ENCODE results near the gene CUL7.

CUL7 gene

DNA sequence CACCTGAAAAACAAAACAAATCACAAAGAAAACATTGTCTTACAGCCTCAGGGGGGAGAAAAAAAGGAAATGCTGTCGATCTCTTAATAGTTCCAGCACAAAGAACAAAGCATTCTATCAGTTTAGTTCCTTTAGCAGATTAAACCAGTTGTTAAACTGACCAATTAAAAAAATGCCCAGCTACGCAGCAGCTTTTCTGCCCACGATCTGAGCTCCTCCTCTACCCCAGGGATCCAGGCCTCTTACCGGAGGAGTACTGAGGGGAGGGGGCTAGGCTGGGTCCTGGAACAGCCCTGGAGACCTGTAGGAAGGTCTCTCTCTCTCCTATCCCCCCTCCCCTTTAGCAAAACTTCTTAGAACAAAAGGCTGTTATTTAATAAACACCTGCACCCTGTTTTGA, 35.8 kb upstream of the CUL7 start:
- no peak for TF ChIP-seq EZH2 (IDR thresholded peaks at IDR 0.05; ENCODE audit: borderline replicate concordance, low read depth, low read length, severe bottlenecking)
- TF ChIP-seq, protein P1, sequence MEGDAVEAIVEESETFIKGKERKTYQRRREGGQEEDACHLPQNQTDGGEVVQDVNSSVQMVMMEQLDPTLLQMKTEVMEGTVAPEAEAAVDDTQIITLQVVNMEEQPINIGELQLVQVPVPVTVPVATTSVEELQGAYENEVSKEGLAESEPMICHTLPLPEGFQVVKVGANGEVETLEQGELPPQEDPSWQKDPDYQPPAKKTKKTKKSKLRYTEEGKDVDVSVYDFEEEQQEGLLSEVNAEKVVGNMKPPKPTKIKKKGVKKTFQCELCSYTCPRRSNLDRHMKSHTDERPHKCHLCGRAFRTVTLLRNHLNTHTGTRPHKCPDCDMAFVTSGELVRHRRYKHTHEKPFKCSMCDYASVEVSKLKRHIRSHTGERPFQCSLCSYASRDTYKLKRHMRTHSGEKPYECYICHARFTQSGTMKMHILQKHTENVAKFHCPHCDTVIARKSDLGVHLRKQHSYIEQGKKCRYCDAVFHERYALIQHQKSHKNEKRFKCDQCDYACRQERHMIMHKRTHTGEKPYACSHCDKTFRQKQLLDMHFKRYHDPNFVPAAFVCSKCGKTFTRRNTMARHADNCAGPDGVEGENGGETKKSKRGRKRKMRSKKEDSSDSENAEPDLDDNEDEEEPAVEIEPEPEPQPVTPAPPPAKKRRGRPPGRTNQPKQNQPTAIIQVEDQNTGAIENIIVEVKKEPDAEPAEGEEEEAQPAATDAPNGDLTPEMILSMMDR (IDR thresholded peaks at IDR 0.05; ENCODE audit: borderline replicate concordance, extremely low read depth, low read length, poor library complexity, severe bottlenecking), result no peak
- Histone ChIP-seq H3K27ac (ENCODE audit: low read length) (no peak overlapping the region), H3K9ac (ENCODE audit: low read depth, low read length) (no peak overlapping the region), H3K4me1 (ENCODE audit: insufficient read depth, low read length) (peaks cover 32% of the 10 kb centered on the region), H3K9me3 (ENCODE audit: insufficient read depth, low read length, severe bottlenecking) (no peaks in the 10 kb centered on the region), H3K4me2 (ENCODE audit: insufficient read depth, low read length) (no peak overlapping the region), H3K79me2 (ENCODE audit: insufficient read depth, low read length) (peaks cover 70% of the 10 kb centered on the region), H3K4me3 (ENCODE audit: low read depth in 1 of 2, low read length in 2 of 2) (no peak overlapping the region), H2AFZ (ENCODE audit: low read depth, low read length) (no peak overlapping the region), H3K27me3 (ENCODE audit: insufficient read depth, low read length, poor library complexity) (no peaks in the 10 kb centered on the region), H4K20me1 (ENCODE audit: insufficient read depth, low read length) (peaks cover 82% of the 10 kb centered on the region), H3K36me3 (ENCODE audit: insufficient read depth, low read length) (no peaks in the 10 kb centered on the region)
- DNase-seq, result no peak
- no peak for ATAC-seq (ENCODE audit: insufficient read depth, low read depth)

- H3K9me3 ChIP-seq (ENCODE audit: insufficient read depth, low read length, severe bottlenecking), result no peaks in the 10 kb centered on the region
- peaks cover 27% of the 10 kb centered on the region for H3K4me1 ChIP-seq (ENCODE audit: insufficient read depth, low read length)
- H3K4me2 ChIP-seq (ENCODE audit: insufficient read depth, low read length), result no peak overlapping the region
- no peak overlapping the region for H2AFZ ChIP-seq (ENCODE audit: low read depth, low read length)
- H4K20me1 ChIP-seq (ENCODE audit: insufficient read depth, low read length), result peaks cover 81% of the 10 kb centered on the region
- H3K36me3 ChIP-seq (ENCODE audit: insufficient read depth, low read length), result no peaks in the 10 kb centered on the region
- TF ChIP-seq, protein P1 (IDR thresholded peaks at IDR 0.05; ENCODE audit: borderline replicate concordance, extremely low read depth, low read length, poor library complexity, severe bottlenecking), result no peak
- no peak for TF ChIP-seq EZH2 (IDR thresholded peaks at IDR 0.05; ENCODE audit: borderline replicate concordance, low read depth, low read length, severe bottlenecking)
- H3K27me3 ChIP-seq (ENCODE audit: insufficient read depth, low read length, poor library complexity), result no peaks in the 10 kb centered on the region
- no peak overlapping the region for H3K27ac ChIP-seq (ENCODE audit: low read length)
- ATAC-seq (ENCODE audit: insufficient read depth, low read depth) (no peak), DNase-seq (no peak)
- no peak overlapping the region for H3K4me3 ChIP-seq (ENCODE audit: low read depth in 1 of 2, low read length in 2 of 2)
- peaks cover 73% of the 10 kb centered on the region for H3K79me2 ChIP-seq (ENCODE audit: insufficient read depth, low read length)
- H3K9ac ChIP-seq (ENCODE audit: low read depth, low read length), result no peak overlapping the region
Measured at GRCh38 chr6:43088654-43089056, 35.0 kb upstream of the CUL7 start.

DNA sequence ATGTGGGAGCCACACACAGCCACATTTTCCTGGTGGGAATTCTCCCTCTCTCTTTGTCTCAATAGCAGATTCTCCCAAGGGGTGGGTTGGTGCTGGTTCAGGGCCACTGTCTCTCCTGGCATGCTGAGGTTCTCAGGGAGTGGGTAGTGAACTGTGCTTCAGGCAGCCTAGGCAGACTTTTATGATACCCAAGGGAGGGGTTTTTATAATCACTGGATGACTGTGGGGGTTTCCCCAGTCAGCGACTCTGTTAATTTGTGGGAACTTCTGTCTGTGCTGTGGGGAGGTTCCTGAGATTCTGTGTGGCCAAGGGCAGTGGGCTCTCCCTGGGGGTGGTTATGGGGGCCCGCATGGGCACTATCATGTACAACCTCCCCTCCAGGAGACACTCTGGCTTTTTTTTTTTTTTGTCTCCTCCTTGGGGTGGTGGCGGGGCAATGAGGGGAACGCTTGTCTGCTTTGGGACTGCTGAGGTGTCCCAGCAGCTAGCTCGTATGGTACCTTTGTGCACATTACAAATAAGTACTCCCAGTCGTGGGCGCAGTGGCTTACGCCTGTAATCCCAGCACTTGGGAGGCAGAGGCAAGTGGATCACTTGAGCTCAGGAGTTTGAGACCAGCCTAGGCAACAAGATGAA, 32.5 kb upstream of the CUL7 start:
- H4K20me1 ChIP-seq (ENCODE audit: insufficient read depth, low read length), result peaks cover 85% of the 10 kb centered on the region
- no peaks in the 10 kb centered on the region for H3K27me3 ChIP-seq (ENCODE audit: insufficient read depth, low read length, poor library complexity)
- H2AFZ ChIP-seq (ENCODE audit: low read depth, low read length), result no peak overlapping the region
- no peak overlapping the region for H3K27ac ChIP-seq (ENCODE audit: low read length)
- TF ChIP-seq, protein P1 (IDR thresholded peaks at IDR 0.05; ENCODE audit: borderline replicate concordance, extremely low read depth, low read length, poor library complexity, severe bottlenecking), result no peak
- TF ChIP-seq EZH2 (IDR thresholded peaks at IDR 0.05; ENCODE audit: borderline replicate concordance, low read depth, low read length, severe bottlenecking), result no peak
- no peak overlapping the region for H3K9ac ChIP-seq (ENCODE audit: low read depth, low read length)
- H3K4me3 ChIP-seq (ENCODE audit: low read depth in 1 of 2, low read length in 2 of 2), result no peak overlapping the region
- DNase-seq (no peak), ATAC-seq (ENCODE audit: insufficient read depth, low read depth) (no peak)
- peaks cover 2% of the 10 kb centered on the region for H3K4me1 ChIP-seq (ENCODE audit: insufficient read depth, low read length)
- no peak overlapping the region for H3K4me2 ChIP-seq (ENCODE audit: insufficient read depth, low read length)
- H3K79me2 ChIP-seq (ENCODE audit: insufficient read depth, low read length), result peaks cover 87% of the 10 kb centered on the region
- no peaks in the 10 kb centered on the region for H3K36me3 ChIP-seq (ENCODE audit: insufficient read depth, low read length)
- no peaks in the 10 kb centered on the region for H3K9me3 ChIP-seq (ENCODE audit: insufficient read depth, low read length, severe bottlenecking)
